8988T (cell line): ENCODE measurements around the gene CYB5RL.

Experiments
- DNase-seq: peaks from one replicate; pipeline ENCODE4 v3.0.0; 2011

CYB5RL gene

GRCh38 chr1:54157401-54157800 lies 42.4 kb downstream of the CYB5RL start:
- DNase-seq, result no peak

- no peak for DNase-seq
These were observed 42.8 kb downstream of the CYB5RL start for GRCh38 chr1:54156986-54157385.

DNA sequence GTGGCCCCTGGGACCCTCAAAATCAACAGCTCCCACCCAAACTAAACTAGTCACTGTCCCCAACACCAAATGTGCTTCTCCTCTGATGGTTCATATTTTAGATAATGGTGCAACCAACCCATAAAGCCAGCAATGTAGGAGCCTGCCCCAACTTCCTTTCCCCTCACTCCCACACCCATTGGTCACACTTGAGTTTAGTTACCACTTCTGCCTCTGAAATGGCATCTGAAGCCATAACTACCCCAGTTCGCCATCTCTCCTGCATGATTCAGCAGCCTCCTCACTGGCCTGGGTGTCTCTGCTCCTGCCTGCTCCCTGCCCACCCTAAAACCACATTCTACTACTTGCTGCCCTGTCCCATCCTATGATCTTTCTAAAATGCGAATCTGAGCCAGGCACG lies 43.6 kb downstream of the CYB5RL start:
- DNase-seq, result no peak

DNA sequence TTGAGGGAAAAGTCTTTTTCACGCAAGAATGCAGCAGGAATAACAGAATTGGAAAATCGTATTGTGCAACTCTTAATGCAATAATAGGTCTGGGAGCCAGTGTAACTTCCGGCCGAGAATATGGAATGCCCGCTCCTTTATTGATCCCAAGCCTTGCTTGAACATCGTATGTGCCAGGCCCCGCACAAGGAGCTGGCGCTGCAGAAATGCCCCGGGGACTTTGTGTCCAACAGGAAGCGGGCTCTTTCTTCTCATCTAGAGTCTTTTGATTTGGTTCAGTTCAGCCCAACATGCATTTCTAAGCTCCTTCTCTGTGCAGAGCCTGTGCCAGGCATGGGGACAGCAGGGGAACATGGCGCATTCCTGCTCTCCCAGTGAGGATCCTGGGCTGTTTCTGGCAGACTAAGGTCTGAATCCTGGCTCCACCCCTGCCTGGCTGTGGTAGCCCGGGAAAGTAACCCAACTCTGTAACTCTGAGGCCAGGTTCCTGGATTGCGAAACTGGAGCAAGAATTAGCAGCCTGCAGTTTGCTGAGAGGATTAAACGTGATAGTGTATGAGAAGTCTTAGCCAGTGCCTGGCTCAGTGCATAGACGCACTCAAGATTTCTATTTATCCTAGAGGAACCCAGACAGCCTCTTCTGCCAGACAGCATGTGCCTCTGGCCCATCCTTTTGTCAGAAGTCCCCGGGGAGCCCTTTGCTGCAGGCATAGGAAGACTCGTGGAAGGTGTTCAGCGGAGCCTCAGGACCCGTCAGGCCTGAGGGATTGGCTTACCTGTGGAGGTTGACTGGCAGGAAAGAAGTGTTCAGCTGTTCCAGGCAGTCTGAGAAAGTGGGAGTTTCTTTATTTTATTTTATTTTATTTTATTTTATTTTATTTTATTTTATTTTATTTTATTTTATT lies 46.0 kb downstream of the CYB5RL start:
- no peak for DNase-seq

DNA sequence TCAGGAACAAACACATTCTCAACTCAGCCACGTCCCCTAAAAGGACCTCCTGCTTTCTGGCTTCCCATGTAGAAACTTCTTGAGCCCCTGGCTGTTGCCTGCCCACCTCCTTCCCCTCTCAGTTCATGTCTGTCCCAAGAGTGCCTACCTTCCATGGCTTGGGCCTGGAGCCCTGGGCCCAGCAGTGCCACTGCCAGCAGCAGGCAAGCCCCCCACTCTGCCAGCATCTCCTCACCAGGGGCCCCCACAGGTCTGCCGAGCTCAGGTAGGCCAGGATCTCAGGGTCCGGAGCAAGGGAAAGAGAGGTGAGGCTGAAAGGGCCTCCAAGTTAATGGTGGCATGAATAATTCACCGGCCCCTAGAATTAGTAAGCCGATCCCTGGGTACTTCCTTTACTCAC lies 47.1 kb downstream of the CYB5RL start, which contains the start of gene CDCP2:
Gene CDCP2 (minus strand): TSS at position 305 of the 400 bp plus-strand sequence. CDS start 78 bp downstream, at position 227.
- DNase-seq, result no peak

GRCh38 chr1:54151013-54151412 lies 48.8 kb downstream of the CYB5RL start:
- no peak for DNase-seq
